Upper lobe of right lung (tissue), 1 donor: ENCODE measurements around the gene PDS5A. TPM values are rescaled to one million over a fixed set of nuclear protein-coding genes. Genes with fewer than 3 reads are reported as not detected.

Experiments used
- ATAC-seq: fragments of 200-7000 bp; cut with Tn5 transposase; one replicate; pipeline ENCODE4 v1.9.1; 2020; ENCODE audit warnings: mild to moderate bottlenecking, moderate library complexity
- DNase-seq: peaks from one replicate; pipeline ENCODE4 v3.0.0-alpha.2; 2020
- H3K27ac ChIP-seq: fragments of 200-600 bp; one replicate; pipeline ENCODE4 v1.8.0; 2022
- H3K27me3 ChIP-seq: fragments of 200-600 bp; one replicate; pipeline ENCODE4 v1.8.0; 2022; ENCODE audit warnings: mild to moderate bottlenecking
- H3K36me3 ChIP-seq: fragments of 200-600 bp; one replicate; pipeline ENCODE4 v1.8.0; 2022
- H3K4me1 ChIP-seq: fragments of 200-600 bp; one replicate; pipeline ENCODE4 v1.8.0; 2022
- H3K4me3 ChIP-seq: fragments of 200-600 bp; one replicate; pipeline ENCODE4 v1.8.0; 2022; ENCODE audit warnings: mild to moderate bottlenecking
- H3K9me3 ChIP-seq: fragments of 200-600 bp; one replicate; pipeline ENCODE4 v1.8.0; 2022
- intact Hi-C: fragments of 100-400 bp; cut with DNase I; formaldehyde crosslinking; loops from one replicate; pipeline ENCODE4 v1.11.0; 2022
- total RNA-seq: library from RNA; stranded (reverse); fragmentation: NEBNext Ultra II Directional; extraction: Animal tissue kit (Norgen Biotek cat#: 25700); gene quantifications from one replicate; pipeline ENCODE4 v1.2.1, GENCODE V29; 2021
- TF ChIP-seq, protein P1 (sequence below): fragments of 200-600 bp; IDR thresholded peaks from one replicate; pipeline ENCODE4 v1.8.0; 2022; ENCODE audit warnings: antibody characterized with exemption
- donor health status: DM: no; HTN: yes; CAD: no; lungs with severe emphysema.

Gene PDS5A
- total RNA-seq, 1 donor from 2014 or later, result 83.7 TPM

- no peak for DNase-seq
- no peak overlapping the region for H3K27ac ChIP-seq
Measured at GRCh38 chr4:39936565-39937418, 40.9 kb downstream of the PDS5A start.

GRCh38 chr4:39933671-39934590 lies 43.8 kb downstream of the PDS5A start:
- DNase-seq (no peak), ATAC-seq (peak; percentile 29)
- Histone ChIP-seq H3K27ac (no peak overlapping the region), H3K9me3 (no peaks in the 10 kb centered on the region), H3K27me3 (no peaks in the 10 kb centered on the region), H3K4me3 (no peak overlapping the region), H3K4me1 (peaks cover 14% of the 10 kb centered on the region), H3K36me3 (no peaks in the 10 kb centered on the region)
- intact Hi-C loops, result no loop called here
- TF ChIP-seq, protein P1, sequence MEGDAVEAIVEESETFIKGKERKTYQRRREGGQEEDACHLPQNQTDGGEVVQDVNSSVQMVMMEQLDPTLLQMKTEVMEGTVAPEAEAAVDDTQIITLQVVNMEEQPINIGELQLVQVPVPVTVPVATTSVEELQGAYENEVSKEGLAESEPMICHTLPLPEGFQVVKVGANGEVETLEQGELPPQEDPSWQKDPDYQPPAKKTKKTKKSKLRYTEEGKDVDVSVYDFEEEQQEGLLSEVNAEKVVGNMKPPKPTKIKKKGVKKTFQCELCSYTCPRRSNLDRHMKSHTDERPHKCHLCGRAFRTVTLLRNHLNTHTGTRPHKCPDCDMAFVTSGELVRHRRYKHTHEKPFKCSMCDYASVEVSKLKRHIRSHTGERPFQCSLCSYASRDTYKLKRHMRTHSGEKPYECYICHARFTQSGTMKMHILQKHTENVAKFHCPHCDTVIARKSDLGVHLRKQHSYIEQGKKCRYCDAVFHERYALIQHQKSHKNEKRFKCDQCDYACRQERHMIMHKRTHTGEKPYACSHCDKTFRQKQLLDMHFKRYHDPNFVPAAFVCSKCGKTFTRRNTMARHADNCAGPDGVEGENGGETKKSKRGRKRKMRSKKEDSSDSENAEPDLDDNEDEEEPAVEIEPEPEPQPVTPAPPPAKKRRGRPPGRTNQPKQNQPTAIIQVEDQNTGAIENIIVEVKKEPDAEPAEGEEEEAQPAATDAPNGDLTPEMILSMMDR, result no peak

More at GRCh38 chr4:39936565-39937418, 40.9 kb downstream of the PDS5A start:
- H3K4me3 ChIP-seq, result no peak overlapping the region
- peaks cover 14% of the 10 kb centered on the region for H3K4me1 ChIP-seq
- TF ChIP-seq, protein P1, result no peak
- H3K27me3 ChIP-seq, result no peaks in the 10 kb centered on the region
- intact Hi-C loops, result no loop called here
- no peaks in the 10 kb centered on the region for H3K9me3 ChIP-seq
- no peak for ATAC-seq
- H3K36me3 ChIP-seq, result no peaks in the 10 kb centered on the region

- peaks cover 2% of the 10 kb centered on the region for H3K36me3 ChIP-seq
- intact Hi-C loops, result no loop called here
- no peak for DNase-seq
- H3K9me3 ChIP-seq, result no peaks in the 10 kb centered on the region
- H3K4me1 ChIP-seq, result peaks cover 14% of the 10 kb centered on the region
- H3K27me3 ChIP-seq, result no peaks in the 10 kb centered on the region
- H3K4me3 ChIP-seq, result no peak overlapping the region
- no peak for ATAC-seq
- H3K27ac ChIP-seq, result no peak overlapping the region
- TF ChIP-seq, protein P1, result no peak
Measured at GRCh38 chr4:39932776-39933402, 44.8 kb downstream of the PDS5A start.

DNA sequence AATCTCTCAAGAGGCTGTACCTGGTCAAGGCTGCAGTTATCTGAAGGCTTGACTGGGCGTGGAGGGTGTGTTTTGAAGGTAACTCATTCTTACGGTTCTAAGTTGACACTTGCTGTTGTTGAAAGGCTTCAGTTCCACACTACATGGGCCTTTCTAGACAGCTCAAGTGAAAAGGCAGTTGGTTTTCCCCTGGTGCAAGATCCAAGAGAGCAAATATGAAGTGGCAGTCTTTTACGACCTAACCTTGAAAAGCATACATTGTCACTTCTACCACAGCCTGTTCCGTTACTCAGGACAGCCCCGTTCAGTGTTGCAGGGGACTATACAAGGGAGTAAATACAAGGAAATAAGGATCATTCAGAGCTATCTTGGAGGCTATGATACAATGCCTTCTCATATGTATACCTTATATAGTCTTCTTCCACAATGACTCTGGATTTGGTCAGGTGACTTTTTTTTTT lies 46.2 kb downstream of the PDS5A start:
- no peak overlapping the region for H3K4me3 ChIP-seq
- no peaks in the 10 kb centered on the region for H3K9me3 ChIP-seq
- H3K4me1 ChIP-seq, result peaks cover 14% of the 10 kb centered on the region
- peaks cover 16% of the 10 kb centered on the region for H3K36me3 ChIP-seq
- H3K27ac ChIP-seq, result no peak overlapping the region
- ATAC-seq (peak; percentile 34), DNase-seq (no peak)
- TF ChIP-seq, protein P1, result no peak
- intact Hi-C loops, result no loop called here
- H3K27me3 ChIP-seq, result no peaks in the 10 kb centered on the region

GRCh38 chr4:39928538-39928937 lies 49.2 kb downstream of the PDS5A start:
- H3K27me3 ChIP-seq, result no peaks in the 10 kb centered on the region
- TF ChIP-seq, protein P1, result no peak
- H3K36me3 ChIP-seq, result peaks cover 34% of the 10 kb centered on the region
- H3K9me3 ChIP-seq, result no peaks in the 10 kb centered on the region
- H3K27ac ChIP-seq, result no peak overlapping the region
- DNase-seq (no peak), ATAC-seq (no peak)
- intact Hi-C loops, result no loop called here
- H3K4me3 ChIP-seq, result no peak overlapping the region
- H3K4me1 ChIP-seq, result peaks cover 5% of the 10 kb centered on the region
